H1 (cell line): ENCODE data around the gene OPCML. TPM values are rescaled to one million over a fixed set of nuclear protein-coding genes. Genes with fewer than 3 reads are reported as not detected.

Experiments
- CTCF ChIA-PET: fragments of 300-600 bp; sonication (Branson Sonifier 250); formaldehyde crosslinking; loops from one replicate; lab custom pipeline; 2021; ENCODE audit not compliant: partially characterized antibody; lab: Charles Lee
- POLR2A ChIA-PET: fragments of 300-600 bp; sonication (Branson Sonifier 250); formaldehyde crosslinking; loops from one replicate; lab custom pipeline; 2021; ENCODE audit warnings: inconsistent platforms; ENCODE audit not compliant: partially characterized antibody; lab: Charles Lee
- DNase-seq, 2 experiments: peaks; one replicate each; pipeline versions ENCODE4 v3.0.0 to v3.0.0-alpha.2; 2010 to 2022; ENCODE audit warnings: low spot score in 2 of 2, low read depth in 1 of 2, mixed read lengths in 1 of 2
- FAIRE-seq: peaks from 2 replicates; lab custom pipeline; 2011; peaks lifted over from hg19 to GRCh38; lab: Jason Lieb, UNC
- H2AFZ ChIP-seq: 2 replicates; pipeline ENCODE4 v1.8.1; 2012; ENCODE audit warnings: low read length, inconsistent platforms
- H2AK5ac ChIP-seq: 2 replicates; pipeline ENCODE4 v1.6.1; 2013; ENCODE audit warnings: low read depth, low read length
- H2BK120ac ChIP-seq: replicated peaks from 2 replicates; pipeline ENCODE3; 2013; ENCODE audit warnings: low read depth, low read length, inconsistent platforms
- H2BK12ac ChIP-seq: 2 replicates; pipeline ENCODE4 v1.6.1; 2013; ENCODE audit warnings: low read depth, low read length
- H2BK15ac ChIP-seq: 2 replicates; pipeline ENCODE4 v1.6.1; 2013; ENCODE audit warnings: low read length
- H2BK20ac ChIP-seq: 2 replicates; pipeline ENCODE4 v1.6.1; 2013; ENCODE audit warnings: low read length
- H2BK5ac ChIP-seq: 2 replicates; pipeline ENCODE4 v1.6.1; 2013; ENCODE audit warnings: low read depth, low read length
- H3K14ac ChIP-seq: 2 replicates; pipeline ENCODE4 v1.6.1; 2013; ENCODE audit warnings: inconsistent platforms; ENCODE audit not compliant: insufficient read length
- H3K18ac ChIP-seq: 2 replicates; pipeline ENCODE4 v1.6.1; 2013; ENCODE audit warnings: low read length; ENCODE audit errors: extremely low read depth
- H3K23ac ChIP-seq: 2 replicates; pipeline ENCODE4 v1.6.1; 2013; ENCODE audit warnings: inconsistent platforms; ENCODE audit not compliant: insufficient read length
- H3K23me2 ChIP-seq: 2 replicates; pipeline ENCODE4 v1.6.1; 2013; ENCODE audit warnings: low read depth, low read length
- H3K27ac ChIP-seq: 2 replicates; pipeline ENCODE4 v1.6.1; 2011; ENCODE audit warnings: low read depth, low read length, inconsistent platforms
- H3K27me3 ChIP-seq, 4 experiments: replicated peaks in 1 of 4; 1 replicate in 1 of 4; 2 replicates in 3 of 4; pipeline versions ENCODE4 v1.6.1 to v1.8.1; 2011 to 2013; ENCODE audit warnings: low read length in 3 of 4, mild to moderate bottlenecking in 3 of 4, inconsistent platforms in 2 of 4, mixed read lengths in 2 of 4, moderate library complexity in 1 of 4; ENCODE audit not compliant: control insufficient read depth in 3 of 4, insufficient read depth in 3 of 4; ENCODE audit errors: extremely low read depth in 1 of 4
- H3K36me3 ChIP-seq, 4 experiments: 2 replicates each; pipeline versions ENCODE4 v1.6.1 to v1.8.1; 2011 to 2013; ENCODE audit warnings: mild to moderate bottlenecking in 4 of 4, low read length in 3 of 4, moderate library complexity in 2 of 4, control low read depth in 1 of 4, inconsistent platforms in 1 of 4; ENCODE audit not compliant: insufficient read depth in 4 of 4, control insufficient read depth in 2 of 4
- H3K4ac ChIP-seq: replicated peaks from 2 replicates; pipeline ENCODE3; 2013; ENCODE audit warnings: low read length, low read depth, mixed read lengths, inconsistent platforms; ENCODE audit not compliant: insufficient read length
- H3K4me1 ChIP-seq, 4 experiments: replicated peaks in 1 of 4; 1 replicate in 1 of 4; 2 replicates in 3 of 4; pipeline versions ENCODE4 v1.6.1 to v1.8.1; 2011 to 2013; ENCODE audit warnings: low read length in 3 of 4, inconsistent platforms in 2 of 4, mixed read lengths in 1 of 4; ENCODE audit not compliant: insufficient read depth in 4 of 4, control insufficient read depth in 3 of 4
- H3K4me2 ChIP-seq, 2 experiments: 2 replicates each; pipeline versions ENCODE4 v1.6.1 to v1.8.1; 2011 to 2013; ENCODE audit warnings: low read depth in 2 of 2, low read length in 2 of 2, control low read depth in 1 of 2, inconsistent platforms in 1 of 2, mild to moderate bottlenecking in 1 of 2; ENCODE audit not compliant: insufficient read depth in 1 of 2
- H3K4me3 ChIP-seq, 4 experiments: fragments of 200-600, 300-600 bp in 1 of 4; sonication (generic), shearing (Covaris generic), sonication (Bioruptor Twin) in 1 of 4; 2 replicates each; pipeline versions ENCODE4 v1.5.1 to v1.8.1; 2011 to 2016; ENCODE audit warnings: low read length in 4 of 4, low read depth in 3 of 4, control low read depth in 2 of 4, inconsistent platforms in 2 of 4, mild to moderate bottlenecking in 2 of 4, mixed read lengths in 1 of 4, moderate library complexity in 1 of 4; ENCODE audit not compliant: insufficient read depth in 2 of 4; ENCODE audit errors: extremely low read depth in 1 of 4
- H3K56ac ChIP-seq: replicated peaks from 2 replicates; pipeline ENCODE3; 2013; ENCODE audit warnings: low read depth, mild to moderate bottlenecking, mixed read lengths, low read length, inconsistent platforms; ENCODE audit not compliant: insufficient read length
- H3K79me1 ChIP-seq: 2 replicates; pipeline ENCODE4 v1.6.1; 2013; ENCODE audit warnings: low read depth, low read length, control low read depth
- H3K79me2 ChIP-seq, 2 experiments: 2 replicates each; pipeline versions ENCODE4 v1.6.1 to v1.8.1; 2012 to 2013; ENCODE audit warnings: low read length in 2 of 2, mild to moderate bottlenecking in 2 of 2, inconsistent platforms in 1 of 2; ENCODE audit not compliant: insufficient read depth in 2 of 2, control insufficient read depth in 1 of 2
- H3K9ac ChIP-seq, 4 experiments: replicated peaks in 1 of 4; 1 replicate in 1 of 4; 2 replicates in 3 of 4; pipeline versions ENCODE4 v1.6.1 to v1.8.1; 2011 to 2013; ENCODE audit warnings: low read depth in 3 of 4, low read length in 3 of 4, control low read depth in 2 of 4, mild to moderate bottlenecking in 2 of 4, moderate library complexity in 2 of 4, inconsistent platforms in 1 of 4; ENCODE audit errors: extremely low read depth in 1 of 4
- H3K9me3 ChIP-seq, 2 experiments: 2 replicates each; pipeline versions ENCODE4 v1.6.1 to v1.8.1; 2012 to 2013; ENCODE audit warnings: mild to moderate bottlenecking in 2 of 2, moderate library complexity in 2 of 2, control low read depth in 1 of 2, inconsistent platforms in 1 of 2, low read depth in 1 of 2, low read length in 1 of 2, mixed read lengths in 1 of 2; ENCODE audit not compliant: insufficient read depth in 2 of 2
- H4K20me1 ChIP-seq, 2 experiments: replicated peaks in 1 of 2; 2 replicates each; pipeline versions ENCODE3 to v1.8.1; 2011 to 2013; ENCODE audit warnings: inconsistent platforms in 2 of 2, low read length in 2 of 2, mild to moderate bottlenecking in 1 of 2; ENCODE audit not compliant: insufficient read depth in 2 of 2, control insufficient read depth in 1 of 2
- H4K5ac ChIP-seq: 2 replicates; pipeline ENCODE4 v1.6.1; 2013; ENCODE audit warnings: low read length, low read depth, mixed read lengths, inconsistent platforms; ENCODE audit not compliant: insufficient read length
- H4K8ac ChIP-seq: 2 replicates; pipeline ENCODE4 v1.8.0; 2013; ENCODE audit warnings: mild to moderate bottlenecking, moderate library complexity, low read length, inconsistent platforms; ENCODE audit not compliant: insufficient read depth; ENCODE audit errors: extremely low read depth
- H4K91ac ChIP-seq: replicated peaks from 2 replicates; pipeline ENCODE3; 2013; ENCODE audit warnings: low read length, mixed read lengths, inconsistent platforms; ENCODE audit not compliant: insufficient read length
- CTCF ChIP-seq, 3 experiments: IDR thresholded peaks; 1 replicate in 2 of 3; 2 replicates in 1 of 3; pipeline versions ENCODE4 v1.5.1 to v1.6.1; 2011; ENCODE audit warnings: low read length in 3 of 3, mild to moderate bottlenecking in 3 of 3, inconsistent platforms in 2 of 3, low read depth in 1 of 3, moderate library complexity in 1 of 3; ENCODE audit not compliant: insufficient read depth in 1 of 3; ENCODE audit errors: control extremely low read depth in 1 of 3
- EGR1 ChIP-seq: IDR thresholded peaks from 2 replicates; pipeline ENCODE4 v1.6.1; 2011; ENCODE audit warnings: low read depth, low read length, borderline replicate concordance
- EP300 ChIP-seq, 2 experiments: IDR thresholded peaks; 1 replicate in 1 of 2; 2 replicates in 1 of 2; pipeline ENCODE4 v1.6.1; 2011 to 2012; ENCODE audit warnings: low read depth in 2 of 2, low read length in 2 of 2, mild to moderate bottlenecking in 2 of 2, borderline replicate concordance in 1 of 2, inconsistent platforms in 1 of 2, moderate library complexity in 1 of 2
- HDAC2 ChIP-seq, 2 experiments: fragments of 300-600 bp in 1 of 2; sonication (generic) in 1 of 2; IDR thresholded peaks; 2 replicates each; pipeline ENCODE4 v1.6.1; 2011 to 2012; ENCODE audit warnings: low read depth in 2 of 2, low read length in 2 of 2, mild to moderate bottlenecking in 2 of 2, moderate library complexity in 2 of 2, borderline replicate concordance in 1 of 2, inconsistent platforms in 1 of 2
- MAFK ChIP-seq: IDR thresholded peaks from 2 replicates; pipeline ENCODE4 v1.6.1; 2012; ENCODE audit warnings: low read depth, mild to moderate bottlenecking, improper control_type of control experiment, low read length
- WGBS, 2 experiments: shearing (Covaris generic) in 1 of 2; methylation state at CpG; one replicate each; pipeline versions ENCODE4 v1.1.6 to v1.1.7; 2013 to 2015; ENCODE audit warnings: low lambda C conversion rate in 2 of 2, mixed read lengths in 2 of 2, inconsistent platforms in 1 of 2, low coverage in 1 of 2, missing lambda C conversion rate in 1 of 2; ENCODE audit not compliant: insufficient replicate concordance in 2 of 2, insufficient coverage in 1 of 2, insufficient read length in 1 of 2; ENCODE audit errors: extremely low coverage in 1 of 2, missing lambda C conversion rate in 1 of 2; 5-methylcytosine and 5-hydroxymethylcytosine counted together
- polyA plus RNA-seq, 7 experiments: library from polyadenylated mRNA; depleted of rRNA in 3 of 7; stranded (reverse) in 5 of 7; unstranded in 2 of 7; fragments of >200 nt in 5 of 7; fragments of 200-250 nt in 2 of 7; gene quantifications; 1 replicate in 5 of 7; 2 replicates in 1 of 7; 4 replicates in 1 of 7; pipeline versions ENCODE4 v1.2.1 to v1.2.3, GENCODE V29; 2011 to 2013; ENCODE audit warnings: missing spikeins in 2 of 7, mixed read lengths in 2 of 7
- total RNA-seq: library from RNA; stranded (reverse); fragmentation: NEBNext Ultra II Directional; extraction: Animal tissue kit (Norgen Biotek cat#: 25700); gene quantifications from 2 replicates; pipeline ENCODE4 v1.2.1, GENCODE V29; 2021

Gene OPCML
- total and polyA plus RNA-seq, 2 of the 8 experiments (the other 6 are each of a cell fraction or from before 2014, with no cell fraction given): 2.3 to 3.1 TPM

- POLR2A ChIA-PET: no interaction called here
- no peak for DNase-seq
- no peak overlapping the region for H3K4me2 ChIP-seq
- no peak overlapping the region for H3K4me3 ChIP-seq
- H2BK20ac ChIP-seq: no peak overlapping the region
- H3K36me3 ChIP-seq: no peaks in the 10 kb centered on the region
- no peak overlapping the region for H3K9ac ChIP-seq
- no peak overlapping the region for H4K91ac ChIP-seq
- no peak overlapping the region for H3K18ac ChIP-seq
- CTCF ChIA-PET: interaction anchor here (0.8 kb wide), 1 partner anchor 226 kb away, joined by 3 read pairs; no protein-coding TSS in a partner anchor
- H2AFZ ChIP-seq: no peak overlapping the region
- no peak overlapping the region for H2BK15ac ChIP-seq
- no peak for FAIRE-seq
- no peaks in the 10 kb centered on the region for H3K79me1 ChIP-seq
- H2BK120ac ChIP-seq: no peak overlapping the region
- H3K4me1 ChIP-seq: peaks cover 0 to 2% (median 0%) of the 10 kb centered on the region in 4 experiments; a peak in 4 of 7 replicates
- no peaks in the 10 kb centered on the region for H3K9me3 ChIP-seq
- no peaks in the 10 kb centered on the region for H3K79me2 ChIP-seq
- H4K5ac ChIP-seq: no peak overlapping the region
- H2BK12ac ChIP-seq: no peak overlapping the region
- H3K27me3 ChIP-seq: no peaks in the 10 kb centered on the region
- no peak overlapping the region for H3K27ac ChIP-seq
- no peak overlapping the region for H3K14ac ChIP-seq
- H3K56ac ChIP-seq: no peak overlapping the region
- no peaks in the 10 kb centered on the region for H4K20me1 ChIP-seq
- no peak overlapping the region for H4K8ac ChIP-seq
- no peak overlapping the region for H3K4ac ChIP-seq
- H2AK5ac ChIP-seq: no peak overlapping the region
- H2BK5ac ChIP-seq: no peak overlapping the region
- no peak overlapping the region for H3K23ac ChIP-seq
- H3K23me2 ChIP-seq: no peaks in the 10 kb centered on the region
- 88% methylated on average over 4 of the region's 4 CpGs; no CpG with 5 or more reads in 1 of the 2 experiments for WGBS, 2 experiments
- TF ChIP-seq MAFK: no peak
- no peak for TF ChIP-seq CTCF (IDR thresholded peaks at IDR 0.05; ENCODE audit: control extremely low read depth in 1 of 3, insufficient read depth in 1 of 3, low read depth in 1 of 3, low read length in 3 of 3)
- TF ChIP-seq HDAC2 (IDR thresholded peaks at IDR 0.05; ENCODE audit: borderline replicate concordance in 1 of 2, low read depth in 2 of 2, low read length in 2 of 2): no peak
- no peak for TF ChIP-seq EGR1
- TF ChIP-seq EP300 (IDR thresholded peaks at IDR 0.05; ENCODE audit: borderline replicate concordance in 1 of 2, low read depth in 2 of 2, low read length in 2 of 2): no peak
Measured at GRCh38 chr11:132714859-132715440, 817.4 kb downstream of the OPCML start.
